Nephron progenitor cell (in vitro differentiated cells): ENCODE data around the gene BRSK1.

Experiments
- DNase-seq: peaks from one replicate; pipeline ENCODE4 v3.0.0; 2021
- H3K27ac Mint-ChIP-seq: 2 replicates; pipeline ENCODE4 v1.8.0; 2021; ENCODE audit warnings: mild to moderate bottlenecking, moderate library complexity, mixed read lengths
- H3K27me3 Mint-ChIP-seq: 2 replicates; pipeline ENCODE4 v1.8.0; 2021; ENCODE audit warnings: mild to moderate bottlenecking, low read depth, mixed read lengths; ENCODE audit not compliant: poor library complexity
- H3K36me3 Mint-ChIP-seq: 2 replicates; pipeline ENCODE4 v1.8.0; 2021; ENCODE audit warnings: low read depth, mixed read lengths
- H3K4me1 Mint-ChIP-seq: 2 replicates; pipeline ENCODE4 v1.8.0; 2021; ENCODE audit warnings: mixed read lengths
- H3K4me3 Mint-ChIP-seq: 2 replicates; pipeline ENCODE4 v1.8.0; 2021; ENCODE audit warnings: mild to moderate bottlenecking, moderate library complexity, mixed read lengths
- H3K9me3 Mint-ChIP-seq: 2 replicates; pipeline ENCODE4 v1.8.0; 2021; ENCODE audit warnings: mild to moderate bottlenecking, moderate library complexity, mixed read lengths
- TF ChIP-seq, protein P1 (sequence below): fragments of 200-600 bp; sonication (generic); IDR thresholded peaks from 2 replicates; pipeline ENCODE4 v1.5.0; 2021; ENCODE audit warnings: antibody characterized with exemption

The BRSK1 gene

DNA sequence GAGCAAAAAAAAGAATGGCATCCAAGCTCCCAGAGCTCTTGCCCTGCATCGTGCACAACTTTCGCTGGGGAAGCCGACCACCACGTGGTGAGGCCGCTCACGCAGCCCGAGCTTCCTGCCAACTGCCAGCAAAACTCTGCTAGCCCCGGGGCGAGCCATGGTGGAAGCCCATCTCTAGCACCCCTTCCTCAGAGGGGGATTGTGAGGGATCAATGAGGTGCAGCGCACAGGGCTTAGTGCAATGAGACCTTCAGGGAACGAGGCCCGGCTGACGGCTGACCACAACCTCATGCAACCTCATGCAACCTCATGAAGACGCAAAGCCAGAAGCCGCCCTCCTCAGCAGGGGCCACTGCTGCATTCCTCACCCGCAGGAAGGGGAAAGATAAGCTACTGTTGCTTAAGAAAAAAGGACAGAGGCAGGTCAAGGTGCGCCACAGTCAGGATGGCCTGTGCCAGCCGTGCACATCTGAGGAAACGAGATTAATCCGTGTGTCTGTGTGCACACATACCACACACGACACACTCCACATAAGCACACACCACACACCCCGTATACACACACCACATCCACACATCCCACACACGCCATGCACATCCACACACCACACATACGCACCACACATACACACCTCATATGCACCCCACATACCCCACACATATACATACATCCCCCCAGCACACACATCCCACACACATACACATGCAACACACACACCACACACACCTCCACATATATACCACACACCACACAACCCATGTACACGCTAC is 13.4 kb upstream of the BRSK1 start:
- Mint-ChIP-seq H3K4me3 (no peak overlapping the region), H3K36me3 (peaks cover 50% of the 10 kb centered on the region), H3K9me3 (peaks cover 17% of the 10 kb centered on the region), H3K27ac (no peak overlapping the region), H3K27me3 (peaks cover 8% of the 10 kb centered on the region), H3K4me1 (no peaks in the 10 kb centered on the region)
- TF ChIP-seq, protein P1, sequence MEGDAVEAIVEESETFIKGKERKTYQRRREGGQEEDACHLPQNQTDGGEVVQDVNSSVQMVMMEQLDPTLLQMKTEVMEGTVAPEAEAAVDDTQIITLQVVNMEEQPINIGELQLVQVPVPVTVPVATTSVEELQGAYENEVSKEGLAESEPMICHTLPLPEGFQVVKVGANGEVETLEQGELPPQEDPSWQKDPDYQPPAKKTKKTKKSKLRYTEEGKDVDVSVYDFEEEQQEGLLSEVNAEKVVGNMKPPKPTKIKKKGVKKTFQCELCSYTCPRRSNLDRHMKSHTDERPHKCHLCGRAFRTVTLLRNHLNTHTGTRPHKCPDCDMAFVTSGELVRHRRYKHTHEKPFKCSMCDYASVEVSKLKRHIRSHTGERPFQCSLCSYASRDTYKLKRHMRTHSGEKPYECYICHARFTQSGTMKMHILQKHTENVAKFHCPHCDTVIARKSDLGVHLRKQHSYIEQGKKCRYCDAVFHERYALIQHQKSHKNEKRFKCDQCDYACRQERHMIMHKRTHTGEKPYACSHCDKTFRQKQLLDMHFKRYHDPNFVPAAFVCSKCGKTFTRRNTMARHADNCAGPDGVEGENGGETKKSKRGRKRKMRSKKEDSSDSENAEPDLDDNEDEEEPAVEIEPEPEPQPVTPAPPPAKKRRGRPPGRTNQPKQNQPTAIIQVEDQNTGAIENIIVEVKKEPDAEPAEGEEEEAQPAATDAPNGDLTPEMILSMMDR, result no peak
- DNase-seq, result no peak

DNA sequence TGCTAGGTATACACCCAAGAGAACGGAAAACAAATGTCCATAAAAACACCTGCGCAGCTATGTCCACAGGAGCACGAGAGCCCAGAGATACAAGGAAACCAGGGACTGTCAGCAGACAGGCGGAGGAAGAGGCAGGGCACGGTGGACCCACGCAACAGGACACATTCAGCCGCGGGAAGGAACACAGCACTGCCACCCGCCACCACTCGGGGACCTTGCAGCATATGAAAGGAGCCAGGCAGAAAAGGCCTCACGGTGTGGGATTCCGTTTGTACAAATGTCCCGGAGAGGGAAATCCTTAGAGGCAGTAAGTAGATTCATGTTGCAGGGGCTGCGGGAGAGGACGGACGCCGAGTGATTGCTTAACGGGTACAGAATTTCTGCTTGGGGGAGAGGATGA is 11.7 kb upstream of the BRSK1 start:
- no peak overlapping the region for H3K4me3 Mint-ChIP-seq

DNA sequence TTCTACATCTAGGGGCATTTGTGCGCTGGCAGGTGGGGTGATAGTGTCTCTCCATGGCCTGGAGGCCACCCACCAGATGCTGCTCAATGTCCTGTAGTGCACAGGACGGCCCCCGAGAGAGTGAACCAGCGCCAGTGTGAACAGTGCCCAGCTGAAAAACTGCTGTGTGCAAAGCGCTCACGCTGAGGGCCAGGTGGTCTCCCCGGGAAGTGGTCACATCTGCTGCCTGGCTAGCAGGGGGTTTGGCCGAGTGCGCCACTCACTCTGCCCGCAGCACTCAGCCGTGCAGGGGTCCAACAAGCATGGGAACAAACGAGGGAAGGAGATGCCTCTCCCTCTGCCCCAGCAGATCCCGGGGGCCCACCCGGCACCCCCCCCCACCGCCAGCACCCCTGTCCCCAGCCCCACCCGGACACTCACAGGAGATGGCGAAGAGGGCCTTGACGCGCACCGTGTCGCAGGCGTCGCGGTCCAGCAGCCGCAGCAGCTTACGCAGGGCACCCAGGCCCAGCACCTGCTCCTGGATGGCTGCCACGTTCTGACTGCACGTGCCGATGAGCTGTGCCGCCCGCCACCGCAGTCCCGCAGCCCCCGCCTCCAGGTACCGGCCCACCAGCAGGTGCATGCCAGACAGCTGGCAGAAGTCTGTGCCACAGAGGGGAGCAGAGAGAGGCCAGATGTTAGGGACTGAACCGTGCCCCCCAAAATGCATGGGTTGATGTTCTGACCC is 9.7 kb upstream of the BRSK1 start:
- Mint-ChIP-seq H3K27me3 (peaks cover 3% of the 10 kb centered on the region), H3K4me3 (no peak overlapping the region), H3K36me3 (peaks cover 24% of the 10 kb centered on the region), H3K4me1 (peaks cover 4% of the 10 kb centered on the region), H3K9me3 (no peaks in the 10 kb centered on the region), H3K27ac (no peak overlapping the region)
- DNase-seq, result no peak
- TF ChIP-seq, protein P1, result no peak

More for the DNA sequence above, 11.7 kb upstream of the BRSK1 start:
- no peaks in the 10 kb centered on the region for H3K4me1 Mint-ChIP-seq
- TF ChIP-seq, protein P1, result no peak
- H3K27me3 Mint-ChIP-seq, result peaks cover 4% of the 10 kb centered on the region
- DNase-seq, result no peak
- H3K27ac Mint-ChIP-seq, result no peak overlapping the region
- peaks cover 7% of the 10 kb centered on the region for H3K9me3 Mint-ChIP-seq
- H3K36me3 Mint-ChIP-seq, result peaks cover 39% of the 10 kb centered on the region

DNA sequence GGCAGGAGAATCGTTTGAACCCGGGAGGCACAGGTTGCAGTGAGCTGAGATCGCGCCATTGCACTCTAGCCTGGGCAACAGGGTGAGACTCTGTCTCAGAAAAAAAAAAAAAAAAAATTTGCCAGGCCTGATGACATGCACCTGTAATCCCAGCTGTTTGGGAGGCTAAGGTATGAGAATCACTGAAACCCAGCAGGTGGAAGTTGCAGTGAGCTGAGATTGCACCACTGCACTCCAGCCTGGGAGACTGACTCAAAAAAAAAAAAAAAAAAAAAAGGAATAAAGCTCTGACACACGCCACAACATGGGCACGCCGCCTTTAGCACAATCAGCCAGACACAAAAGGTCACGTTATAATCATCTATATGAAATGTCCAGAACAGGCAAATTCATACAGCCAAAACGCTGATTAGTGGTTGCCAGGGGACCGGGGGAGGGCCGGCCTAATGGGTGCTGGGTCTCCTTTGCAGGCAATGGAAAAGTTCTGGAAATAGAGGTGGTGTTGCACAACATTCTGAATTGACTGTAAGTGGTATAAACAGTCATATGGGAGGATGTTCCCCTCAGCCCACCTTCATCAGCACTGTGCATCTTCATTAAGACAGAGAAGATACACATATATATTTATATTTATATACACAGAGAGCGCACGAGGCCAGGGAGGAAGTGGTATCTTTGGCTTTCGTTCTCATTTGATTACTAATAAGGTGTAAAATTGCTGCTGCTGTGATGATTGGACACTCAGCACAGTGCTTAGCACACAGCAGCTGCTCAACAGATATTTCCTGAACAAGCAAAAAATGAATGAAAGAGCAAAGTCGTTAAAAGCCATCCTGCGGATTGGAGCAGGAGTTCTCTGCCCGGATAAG is 7.7 kb upstream of the BRSK1 start:
- DNase-seq, result no peak
- Mint-ChIP-seq H3K27ac (no peak overlapping the region), H3K9me3 (no peaks in the 10 kb centered on the region), H3K36me3 (peaks cover 9% of the 10 kb centered on the region), H3K4me3 (no peak overlapping the region), H3K4me1 (peaks cover 20% of the 10 kb centered on the region), H3K27me3 (no peaks in the 10 kb centered on the region)
- TF ChIP-seq, protein P1, result no peak

DNA sequence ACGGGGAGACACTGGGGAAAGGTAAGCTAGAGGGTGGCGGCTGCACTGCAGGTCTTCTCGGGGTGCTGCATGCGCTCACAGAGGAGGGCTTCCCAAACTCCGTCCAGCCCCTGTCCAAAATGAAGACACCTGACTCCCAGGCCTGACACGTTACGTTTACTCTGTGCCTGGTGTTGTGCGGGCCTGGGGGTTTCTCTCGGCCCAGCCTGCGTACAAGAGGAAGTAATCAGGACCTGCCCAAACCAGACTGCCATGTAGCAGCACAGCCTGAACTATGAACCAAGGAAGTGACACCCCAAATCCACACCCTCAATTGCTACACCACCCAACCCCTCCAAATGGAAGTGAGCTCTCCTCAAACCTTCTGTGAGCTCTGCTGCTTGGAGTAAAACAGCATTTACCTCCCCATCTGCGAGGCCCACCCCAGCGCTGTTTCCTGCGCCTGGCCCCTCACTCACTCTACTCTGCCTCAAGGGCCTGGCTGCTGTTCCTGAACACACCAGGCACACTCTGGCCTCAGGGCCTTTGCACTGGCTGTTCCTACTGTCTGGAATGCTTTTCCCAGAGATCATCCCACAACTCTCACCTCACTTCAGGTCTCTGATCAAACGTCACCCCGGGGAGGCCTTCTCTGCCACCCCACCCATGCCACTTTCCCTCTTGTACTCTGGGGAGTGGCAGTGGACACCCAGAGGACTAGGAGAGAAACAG is 6.9 kb upstream of the BRSK1 start:
- no peaks in the 10 kb centered on the region for H3K9me3 Mint-ChIP-seq
- no peak for DNase-seq
- peak overlapping the region; percentile 44 for H3K4me3 Mint-ChIP-seq
- H3K27me3 Mint-ChIP-seq, result no peaks in the 10 kb centered on the region
- TF ChIP-seq, protein P1, result no peak
- H3K27ac Mint-ChIP-seq, result peak overlapping the region; percentile 45
- H3K4me1 Mint-ChIP-seq, result peaks cover 25% of the 10 kb centered on the region
- H3K36me3 Mint-ChIP-seq, result peaks cover 8% of the 10 kb centered on the region
